Measurements from ENCODE around the gene HNMT.
"Not testable (repeated sequence)": the region's sequence is repeated elsewhere in the genome, so short reads cannot be mapped to it uniquely, and the experiment has no call there.

Gene HNMT

GRCh38 chr2:137961602-137962001 is 2.7 kb upstream of the HNMT start:
- Histone ChIP-seq H3K9me3 (ENCODE audit: control insufficient read depth in 2 of 2, low read length in 2 of 2) (no peaks in the 10 kb centered on the region), H3K27me3 (ENCODE audit: control insufficient read depth in 1 of 2, insufficient read depth in 2 of 2, low read length in 2 of 2) (no peaks in the 10 kb centered on the region), H3K4me1 (ENCODE audit: control insufficient read depth, insufficient read depth, low read length) (peaks cover 8% of the 10 kb centered on the region), H3K36me3 (ENCODE audit: control insufficient read depth in 2 of 2, insufficient read depth in 2 of 2, low read length in 2 of 2) (no peaks in the 10 kb centered on the region), H3K27ac (ENCODE audit: low read length) (no peak overlapping the region), H3K9ac (ENCODE audit: low read length in 2 of 2) (no peak overlapping the region), H3K4me3 (ENCODE audit: low read length in 2 of 2) (no peak overlapping the region)

- peak overlapping the region; percentile 80 for H3K27ac ChIP-seq (ENCODE audit: low read length)
- peaks cover 8% of the 10 kb centered on the region for H3K4me1 ChIP-seq (ENCODE audit: control insufficient read depth, insufficient read depth, low read length)
- peak overlapping the region; percentile 84 to 85 for H3K9ac ChIP-seq (ENCODE audit: low read length in 2 of 2)
- H3K9me3 ChIP-seq (ENCODE audit: control insufficient read depth in 2 of 2, low read length in 2 of 2), result no peaks in the 10 kb centered on the region
- peak overlapping the region; percentile 84 to 95 for H3K4me3 ChIP-seq (ENCODE audit: low read length in 2 of 2)
- no peaks in the 10 kb centered on the region for H3K27me3 ChIP-seq (ENCODE audit: control insufficient read depth in 1 of 2, insufficient read depth in 2 of 2, low read length in 2 of 2)
- no peaks in the 10 kb centered on the region for H3K36me3 ChIP-seq (ENCODE audit: control insufficient read depth in 2 of 2, insufficient read depth in 2 of 2, low read length in 2 of 2)
Observed at GRCh38 chr2:137963535-137964065, 673 bp upstream of the HNMT start.

GRCh38 chr2:137964859-137965459 is 686 bp downstream of the HNMT start:
- peak overlapping the region; percentile 80 for H3K27ac ChIP-seq (ENCODE audit: low read length)
- no peaks in the 10 kb centered on the region for H3K9me3 ChIP-seq (ENCODE audit: control insufficient read depth in 2 of 2, low read length in 2 of 2)
- no peaks in the 10 kb centered on the region for H3K36me3 ChIP-seq (ENCODE audit: control insufficient read depth in 2 of 2, insufficient read depth in 2 of 2, low read length in 2 of 2)
- peak overlapping the region; percentile 84 to 95 for H3K4me3 ChIP-seq (ENCODE audit: low read length in 2 of 2)
- H3K9ac ChIP-seq (ENCODE audit: low read length in 2 of 2), result peak overlapping the region; percentile 84 to 85
- peaks cover 13% of the 10 kb centered on the region for H3K4me1 ChIP-seq (ENCODE audit: control insufficient read depth, insufficient read depth, low read length)
- no peaks in the 10 kb centered on the region for H3K27me3 ChIP-seq (ENCODE audit: control insufficient read depth in 1 of 2, insufficient read depth in 2 of 2, low read length in 2 of 2)

- no peaks in the 10 kb centered on the region for H3K27me3 ChIP-seq (ENCODE audit: control insufficient read depth in 1 of 2, insufficient read depth in 2 of 2, low read length in 2 of 2)
- no peak overlapping the region for H3K9ac ChIP-seq (ENCODE audit: low read length in 2 of 2)
- H3K27ac ChIP-seq (ENCODE audit: low read length), result no peak overlapping the region
- H3K4me1 ChIP-seq (ENCODE audit: control insufficient read depth, insufficient read depth, low read length), result peaks cover 13% of the 10 kb centered on the region
- peak overlapping the region; percentile 9 to 84 for H3K4me3 ChIP-seq (ENCODE audit: low read length in 2 of 2)
- no peaks in the 10 kb centered on the region for H3K9me3 ChIP-seq (ENCODE audit: control insufficient read depth in 2 of 2, low read length in 2 of 2)
- no peaks in the 10 kb centered on the region for H3K36me3 ChIP-seq (ENCODE audit: control insufficient read depth in 2 of 2, insufficient read depth in 2 of 2, low read length in 2 of 2)
Observed at GRCh38 chr2:137966043-137966442, 1.8 kb downstream of the HNMT start.

- Histone ChIP-seq H3K4me3 (ENCODE audit: low read length in 2 of 2) (no peak overlapping the region), H3K4me1 (ENCODE audit: control insufficient read depth, insufficient read depth, low read length) (peaks cover 13% of the 10 kb centered on the region), H3K27me3 (ENCODE audit: control insufficient read depth in 1 of 2, insufficient read depth in 2 of 2, low read length in 2 of 2) (no peaks in the 10 kb centered on the region), H3K9ac (ENCODE audit: low read length in 2 of 2) (no peak overlapping the region), H3K36me3 (ENCODE audit: control insufficient read depth in 2 of 2, insufficient read depth in 2 of 2, low read length in 2 of 2) (no peaks in the 10 kb centered on the region), H3K27ac (ENCODE audit: low read length) (no peak overlapping the region), H3K9me3 (ENCODE audit: control insufficient read depth in 2 of 2, low read length in 2 of 2) (no peaks in the 10 kb centered on the region)
Observed at GRCh38 chr2:137967042-137967441, 2.8 kb downstream of the HNMT start.

GRCh38 chr2:137968477-137969417 is 4.5 kb downstream of the HNMT start:
- H3K4me3 ChIP-seq (ENCODE audit: low read length in 2 of 2), result no peak overlapping the region
- H3K9ac ChIP-seq (ENCODE audit: low read length in 2 of 2), result no peak overlapping the region
- H3K27me3 ChIP-seq (ENCODE audit: control insufficient read depth in 1 of 2, insufficient read depth in 2 of 2, low read length in 2 of 2), result no peaks in the 10 kb centered on the region
- peak overlapping the region; percentile 12 for H3K27ac ChIP-seq (ENCODE audit: low read length)
- no peaks in the 10 kb centered on the region for H3K9me3 ChIP-seq (ENCODE audit: control insufficient read depth in 2 of 2, low read length in 2 of 2)
- H3K36me3 ChIP-seq (ENCODE audit: control insufficient read depth in 2 of 2, insufficient read depth in 2 of 2, low read length in 2 of 2), result no peaks in the 10 kb centered on the region
- H3K4me1 ChIP-seq (ENCODE audit: control insufficient read depth, insufficient read depth, low read length), result peaks cover 7% of the 10 kb centered on the region

- H3K27me3 ChIP-seq (ENCODE audit: control insufficient read depth in 1 of 2, insufficient read depth in 2 of 2, low read length in 2 of 2), result no peaks in the 10 kb centered on the region
- no peaks in the 10 kb centered on the region for H3K36me3 ChIP-seq (ENCODE audit: control insufficient read depth in 2 of 2, insufficient read depth in 2 of 2, low read length in 2 of 2)
- no peak overlapping the region for H3K9ac ChIP-seq (ENCODE audit: low read length in 2 of 2)
- H3K9me3 ChIP-seq (ENCODE audit: control insufficient read depth in 2 of 2, low read length in 2 of 2), result no peaks in the 10 kb centered on the region
- H3K4me3 ChIP-seq (ENCODE audit: low read length in 2 of 2), result no peak overlapping the region
- H3K4me1 ChIP-seq (ENCODE audit: control insufficient read depth, insufficient read depth, low read length), result peaks cover 4% of the 10 kb centered on the region
- H3K27ac ChIP-seq (ENCODE audit: low read length), result peak overlapping the region; percentile 12
Observed at GRCh38 chr2:137969418-137969765, 5.1 kb downstream of the HNMT start.

- Histone ChIP-seq H3K27ac (ENCODE audit: low read length) (peak overlapping the region; percentile 12), H3K27me3 (ENCODE audit: control insufficient read depth in 1 of 2, insufficient read depth in 2 of 2, low read length in 2 of 2) (no peaks in the 10 kb centered on the region), H3K4me1 (ENCODE audit: control insufficient read depth, insufficient read depth, low read length) (peaks cover 4% of the 10 kb centered on the region), H3K9me3 (ENCODE audit: control insufficient read depth in 2 of 2, low read length in 2 of 2) (no peaks in the 10 kb centered on the region), H3K9ac (ENCODE audit: low read length in 2 of 2) (no peak overlapping the region), H3K36me3 (ENCODE audit: control insufficient read depth in 2 of 2, insufficient read depth in 2 of 2, low read length in 2 of 2) (peaks cover 0 to 2% of the 10 kb centered on the region in 2 donors), H3K4me3 (ENCODE audit: low read length in 2 of 2) (no peak overlapping the region)
Observed at GRCh38 chr2:137969876-137970275, 5.6 kb downstream of the HNMT start.

GRCh38 chr2:137971259-137971658 is 7.0 kb downstream of the HNMT start:
- not testable (repeated sequence) for H3K4me3 ChIP-seq (ENCODE audit: low read length in 2 of 2); H3K27ac ChIP-seq (ENCODE audit: low read length); H3K27me3 ChIP-seq (ENCODE audit: control insufficient read depth in 1 of 2, insufficient read depth in 2 of 2, low read length in 2 of 2); H3K4me1 ChIP-seq (ENCODE audit: control insufficient read depth, insufficient read depth, low read length); H3K9me3 ChIP-seq (ENCODE audit: control insufficient read depth in 2 of 2, low read length in 2 of 2); H3K36me3 ChIP-seq (ENCODE audit: control insufficient read depth in 2 of 2, insufficient read depth in 2 of 2, low read length in 2 of 2); H3K9ac ChIP-seq (ENCODE audit: low read length in 2 of 2)

- Histone ChIP-seq H3K9ac (ENCODE audit: low read length in 2 of 2) (no peak overlapping the region), H3K36me3 (ENCODE audit: control insufficient read depth in 2 of 2, insufficient read depth in 2 of 2, low read length in 2 of 2) (peaks cover 0 to 2% of the 10 kb centered on the region in 2 donors), H3K4me3 (ENCODE audit: low read length in 2 of 2) (no peak overlapping the region), H3K9me3 (ENCODE audit: control insufficient read depth in 2 of 2, low read length in 2 of 2) (no peaks in the 10 kb centered on the region), H3K4me1 (ENCODE audit: control insufficient read depth, insufficient read depth, low read length) (peaks cover 4% of the 10 kb centered on the region), H3K27me3 (ENCODE audit: control insufficient read depth in 1 of 2, insufficient read depth in 2 of 2, low read length in 2 of 2) (no peaks in the 10 kb centered on the region), H3K27ac (ENCODE audit: low read length) (no peak overlapping the region)
Observed at GRCh38 chr2:137973280-137973679, 9.0 kb downstream of the HNMT start.

Measured in stomach smooth muscle (tissue), 2 donors.